HEK293 (cell line): ENCODE results near the gene CDHR1.
A peak's percentile ranks its signal among the peaks of the same experiment; 100 is the strongest.

Source experiments
- CTCF ChIA-PET: fragments of 350-600 bp; formaldehyde crosslinking; extraction: SDS; loops from one replicate; lab custom pipeline; 2021; ENCODE audit warnings: antibody characterized with exemption; lab: Yijun Ruan, JAX
- POLR2A ChIA-PET: fragments of 300-600 bp; formaldehyde crosslinking; extraction: SDS; loops from one replicate; lab custom pipeline; 2020; ENCODE audit warnings: antibody characterized with exemption, inconsistent platforms; lab: Yijun Ruan, JAX
- H3K27ac ChIP-seq: fragments of 200-500 bp; sonication (Bioruptor generic); 2 replicates; pipeline ENCODE4 v1.5.1; 2014; ENCODE audit warnings: low read depth, low read length, control low read depth, inconsistent platforms; ENCODE audit errors: extremely low read depth
- H3K36me3 ChIP-seq, 2 experiments: fragments of 200-500 bp in 1 of 2; sonication (Bioruptor generic) in 1 of 2; 1 replicate in 1 of 2; 2 replicates in 1 of 2; pipeline ENCODE4 v1.5.1; 2014 to 2017; ENCODE audit warnings: inconsistent platforms in 2 of 2, low read length in 2 of 2; ENCODE audit not compliant: control insufficient read depth in 2 of 2, insufficient read depth in 1 of 2
- H3K4me1 ChIP-seq: fragments of 200-500 bp; sonication (Bioruptor generic); 2 replicates; pipeline ENCODE4 v1.5.1; 2014; ENCODE audit warnings: mild to moderate bottlenecking, low read length, inconsistent platforms; ENCODE audit not compliant: control insufficient read depth, insufficient read depth
- H3K4me3 ChIP-seq: 2 replicates; pipeline ENCODE4 v1.5.1; 2011; ENCODE audit warnings: low read depth, mild to moderate bottlenecking, control low read depth, low read length, moderate library complexity
- H3K9me3 ChIP-seq: fragments of 200-500 bp; sonication (Bioruptor generic); 2 replicates; pipeline ENCODE4 v1.5.1; 2014; ENCODE audit warnings: low read depth, low read length, inconsistent platforms; ENCODE audit not compliant: control insufficient read depth, insufficient read depth
- GLI4 ChIP-seq: fragments of 450-650 bp; formaldehyde crosslinking; IDR thresholded peaks from 2 replicates; pipeline ENCODE4 v1.5.1; 2016; ENCODE audit warnings: missing biosample characterization, missing genetic modification characterization
- GLIS2 ChIP-seq: fragments of 450-650 bp; formaldehyde crosslinking; IDR thresholded peaks from 2 replicates; pipeline ENCODE4 v1.5.1; 2016; ENCODE audit warnings: missing biosample characterization, missing genetic modification characterization
- PRDM1 ChIP-seq: fragments of 450-650 bp; formaldehyde crosslinking; IDR thresholded peaks from 2 replicates; pipeline ENCODE4; 2016; ENCODE audit warnings: missing biosample characterization, missing genetic modification characterization
- REST ChIP-seq: fragments of 450-650 bp; formaldehyde crosslinking; IDR thresholded peaks from 2 replicates; pipeline ENCODE4 v1.5.1; 2016; ENCODE audit warnings: missing biosample characterization, missing genetic modification characterization
- ZBTB44 ChIP-seq: fragments of 450-650 bp; IDR thresholded peaks from 2 replicates; pipeline ENCODE4 v1.5.1; 2018; ENCODE audit warnings: missing biosample characterization, mild to moderate bottlenecking, missing genetic modification characterization
- ZEB2 ChIP-seq: fragments of 450-650 bp; formaldehyde crosslinking; IDR thresholded peaks from 2 replicates; pipeline ENCODE4 v1.5.1; 2016; ENCODE audit warnings: missing biosample characterization, missing genetic modification characterization
- ZNF146 ChIP-seq: fragments of 450-650 bp; formaldehyde crosslinking; IDR thresholded peaks from 2 replicates; pipeline ENCODE4 v1.5.1; 2016; ENCODE audit warnings: missing biosample characterization, missing genetic modification characterization
- ZNF155 ChIP-seq: fragments of 450-650 bp; formaldehyde crosslinking; IDR thresholded peaks from 2 replicates; pipeline ENCODE4 v1.5.1; 2016; ENCODE audit warnings: missing biosample characterization, missing genetic modification characterization
- ZNF23 ChIP-seq: fragments of 450-650 bp; formaldehyde crosslinking; IDR thresholded peaks from 2 replicates; pipeline ENCODE4 v1.5.1; 2016; ENCODE audit warnings: missing biosample characterization, missing genetic modification characterization, borderline replicate concordance
- ZNF311 ChIP-seq: fragments of 450-650 bp; formaldehyde crosslinking; IDR thresholded peaks from 2 replicates; pipeline ENCODE4 v1.5.1; 2017; ENCODE audit warnings: missing biosample characterization, missing genetic modification characterization, borderline replicate concordance
- ZNF335 ChIP-seq: fragments of 450-650 bp; formaldehyde crosslinking; conservative IDR thresholded peaks from 2 replicates; pipeline ENCODE4 v1.5.1; 2016; ENCODE audit warnings: missing biosample characterization, missing genetic modification characterization
- ZNF416 ChIP-seq: fragments of 450-650 bp; formaldehyde crosslinking; IDR thresholded peaks from 2 replicates; pipeline ENCODE4 v1.5.1; 2016; ENCODE audit warnings: missing biosample characterization, missing genetic modification characterization
- ZNF549 ChIP-seq: fragments of 450-650 bp; IDR thresholded peaks from 2 replicates; pipeline ENCODE4 v1.5.1; 2018; ENCODE audit warnings: missing biosample characterization, missing genetic modification characterization, mild to moderate bottlenecking, inconsistent platforms, moderate library complexity
- ZNF555 ChIP-seq: fragments of 450-650 bp; formaldehyde crosslinking; conservative IDR thresholded peaks from 2 replicates; pipeline ENCODE4 v1.5.1; 2017; ENCODE audit warnings: missing biosample characterization, mild to moderate bottlenecking, missing genetic modification characterization, inconsistent platforms
- ZNF621 ChIP-seq: fragments of 450-650 bp; formaldehyde crosslinking; IDR thresholded peaks from 2 replicates; pipeline ENCODE4 v1.5.1; 2017; ENCODE audit warnings: missing biosample characterization, missing genetic modification characterization
- ZNF645 ChIP-seq: fragments of 450-650 bp; formaldehyde crosslinking; IDR thresholded peaks from 2 replicates; pipeline ENCODE4; 2016; ENCODE audit warnings: missing biosample characterization, missing genetic modification characterization
- ZNF777 ChIP-seq: fragments of 450-650 bp; formaldehyde crosslinking; IDR thresholded peaks from 2 replicates; pipeline ENCODE4 v1.5.1; 2017; ENCODE audit warnings: missing biosample characterization, missing genetic modification characterization, borderline replicate concordance
- ZNF843 ChIP-seq: fragments of 450-650 bp; formaldehyde crosslinking; IDR thresholded peaks from 2 replicates; pipeline ENCODE4 v1.5.1; 2016; ENCODE audit warnings: missing biosample characterization, missing genetic modification characterization
- TF ChIP-seq, protein P1 (sequence below): fragments of 450-650 bp; formaldehyde crosslinking; IDR thresholded peaks from 2 replicates; pipeline ENCODE4 v1.5.1; 2017; ENCODE audit warnings: missing biosample characterization, missing genetic modification characterization
- TF ChIP-seq, protein P2 (sequence below): fragments of 450-650 bp; formaldehyde crosslinking; IDR thresholded peaks from 2 replicates; pipeline ENCODE4 v1.5.1; 2017; ENCODE audit warnings: missing biosample characterization, missing genetic modification characterization

Gene CDHR1

GRCh38 chr10:84217746-84218145 is 23.4 kb downstream of the CDHR1 start:
- H3K9me3 ChIP-seq = no peaks in the 10 kb centered on the region
- H3K4me1 ChIP-seq = no peaks in the 10 kb centered on the region
- no peaks in the 10 kb centered on the region for H3K36me3 ChIP-seq
- no peak overlapping the region for H3K27ac ChIP-seq
- TF ChIP-seq ZNF416 (tag by site-specific recombination) = no peak
- TF ChIP-seq ZNF23 (tag by site-specific recombination) = no peak
- no peak for TF ChIP-seq ZNF311 (tag by site-specific recombination)
- TF ChIP-seq ZNF777 (tag by site-specific recombination) = no peak
- no peak for TF ChIP-seq PRDM1 (tag by site-specific recombination)
- TF ChIP-seq ZNF843 (tag by site-specific recombination) = no peak
- no peak for TF ChIP-seq ZNF155
- TF ChIP-seq GLIS2 = no peak
- TF ChIP-seq ZBTB44 = no peak
- no peak for TF ChIP-seq ZNF146 (tag by site-specific recombination)
- TF ChIP-seq, protein P1, sequence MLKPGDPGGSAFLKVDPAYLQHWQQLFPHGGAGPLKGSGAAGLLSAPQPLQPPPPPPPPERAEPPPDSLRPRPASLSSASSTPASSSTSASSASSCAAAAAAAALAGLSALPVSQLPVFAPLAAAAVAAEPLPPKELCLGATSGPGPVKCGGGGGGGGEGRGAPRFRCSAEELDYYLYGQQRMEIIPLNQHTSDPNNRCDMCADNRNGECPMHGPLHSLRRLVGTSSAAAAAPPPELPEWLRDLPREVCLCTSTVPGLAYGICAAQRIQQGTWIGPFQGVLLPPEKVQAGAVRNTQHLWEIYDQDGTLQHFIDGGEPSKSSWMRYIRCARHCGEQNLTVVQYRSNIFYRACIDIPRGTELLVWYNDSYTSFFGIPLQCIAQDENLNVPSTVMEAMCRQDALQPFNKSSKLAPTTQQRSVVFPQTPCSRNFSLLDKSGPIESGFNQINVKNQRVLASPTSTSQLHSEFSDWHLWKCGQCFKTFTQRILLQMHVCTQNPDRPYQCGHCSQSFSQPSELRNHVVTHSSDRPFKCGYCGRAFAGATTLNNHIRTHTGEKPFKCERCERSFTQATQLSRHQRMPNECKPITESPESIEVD (tag by site-specific recombination) = no peak
- ChIA-PET POLR2A (no interaction called here), CTCF (interaction anchor here (1.1 to 1.2 kb wide), 2 partner anchors 12 to 13 kb away, joined by 3 read pairs; no protein-coding TSS in a partner anchor)
- no peak overlapping the region for H3K4me3 ChIP-seq

- POLR2A ChIA-PET = no interaction called here
Observed at GRCh38 chr10:84221916-84222315, 27.6 kb downstream of the CDHR1 start.

DNA sequence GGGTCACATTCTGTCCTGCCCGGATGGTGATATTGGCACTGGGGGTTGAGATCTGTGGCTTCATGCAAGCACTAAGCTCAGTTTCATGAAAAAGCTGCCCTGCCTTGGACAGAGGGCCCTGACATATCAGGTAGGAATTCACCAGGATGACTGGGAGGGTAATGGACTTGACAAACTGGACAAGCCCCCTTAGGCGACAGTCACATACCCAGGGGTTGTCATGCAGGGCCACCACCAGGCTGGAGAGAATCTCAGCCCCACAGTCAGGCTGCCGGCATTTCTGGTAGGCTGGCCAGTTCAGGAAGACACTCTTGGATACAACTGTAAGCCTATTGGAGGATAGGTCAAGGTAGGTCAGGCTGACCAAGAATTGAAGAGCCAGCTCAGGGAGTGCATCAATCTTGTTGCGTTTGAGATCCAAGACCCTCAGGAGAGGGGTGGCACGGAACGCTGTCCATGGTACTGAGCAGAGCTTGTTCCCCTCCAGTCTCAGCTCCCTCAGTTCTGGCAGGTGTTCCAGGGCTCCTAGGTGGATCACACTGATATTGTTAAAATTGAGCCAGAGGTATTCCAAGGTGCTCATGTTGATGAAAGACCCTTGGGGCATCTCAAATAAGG is 30.2 kb downstream of the CDHR1 start:
- no peak overlapping the region for H3K4me3 ChIP-seq
- TF ChIP-seq GLI4 (tag by site-specific recombination) (no peak), REST (tag by site-specific recombination) (peak; percentile 98)
- no peaks in the 10 kb centered on the region for H3K4me1 ChIP-seq
- H3K36me3 ChIP-seq = no peaks in the 10 kb centered on the region
- H3K27ac ChIP-seq = no peak overlapping the region
- H3K9me3 ChIP-seq = no peaks in the 10 kb centered on the region
- CTCF ChIA-PET = no interaction called here
- POLR2A ChIA-PET = no interaction called here

More at GRCh38 chr10:84221916-84222315, 27.6 kb downstream of the CDHR1 start:
- no peak overlapping the region for H3K27ac ChIP-seq
- TF ChIP-seq ZNF335 (tag by site-specific recombination) (no peak), ZNF549 (tag by site-specific recombination) (no peak), ZNF621 (tag by site-specific recombination) (no peak), ZNF555 (tag by site-specific recombination) (no peak), ZEB2 (tag by site-specific recombination) (no peak), ZNF645 (no peak)
- TF ChIP-seq, protein P2, sequence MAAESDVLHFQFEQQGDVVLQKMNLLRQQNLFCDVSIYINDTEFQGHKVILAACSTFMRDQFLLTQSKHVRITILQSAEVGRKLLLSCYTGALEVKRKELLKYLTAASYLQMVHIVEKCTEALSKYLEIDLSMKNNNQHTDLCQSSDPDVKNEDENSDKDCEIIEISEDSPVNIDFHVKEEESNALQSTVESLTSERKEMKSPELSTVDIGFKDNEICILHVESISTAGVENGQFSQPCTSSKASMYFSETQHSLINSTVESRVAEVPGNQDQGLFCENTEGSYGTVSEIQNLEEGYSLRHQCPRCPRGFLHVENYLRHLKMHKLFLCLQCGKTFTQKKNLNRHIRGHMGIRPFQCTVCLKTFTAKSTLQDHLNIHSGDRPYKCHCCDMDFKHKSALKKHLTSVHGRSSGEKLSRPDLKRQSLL (tag by site-specific recombination) = no peak
- no peaks in the 10 kb centered on the region for H3K9me3 ChIP-seq
- H3K36me3 ChIP-seq = no peaks in the 10 kb centered on the region
- no peak overlapping the region for H3K4me3 ChIP-seq
- CTCF ChIA-PET = interaction anchor here (0.6 kb wide), 1 partner anchor 425 kb away, joined by 3 read pairs; no protein-coding TSS in a partner anchor
- no peaks in the 10 kb centered on the region for H3K4me1 ChIP-seq
